ENCODE results near the gene CCDC9B.

The CCDC9B gene

GRCh38 chr15:40331026-40331425 is 9.7 kb downstream of the CCDC9B start:
- no peak for DNase-seq (ENCODE audit: low read depth in 2 of 2)

DNA sequence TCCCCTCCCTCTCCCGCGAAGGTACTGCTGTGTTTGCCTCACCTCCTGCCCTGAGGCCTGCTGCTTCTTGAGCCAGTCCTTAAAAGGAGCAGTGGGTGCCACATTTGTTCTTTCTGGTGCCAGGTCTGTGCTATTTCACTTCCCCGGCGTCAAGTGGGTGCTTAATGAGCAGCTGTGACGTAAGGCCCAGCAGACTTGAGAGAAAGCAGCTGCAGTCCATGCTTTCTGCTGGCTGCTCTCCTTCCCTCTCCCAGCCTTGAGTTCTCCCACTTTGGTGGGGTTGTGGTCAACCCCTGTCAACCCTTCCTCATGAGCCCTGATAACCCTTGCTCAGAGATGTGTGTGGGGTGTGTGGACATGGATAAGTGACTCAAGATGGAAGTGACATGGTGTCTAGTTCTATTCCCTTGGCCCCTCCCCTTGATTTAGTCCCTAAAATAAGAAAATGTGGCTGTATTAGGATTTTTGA is 10.3 kb downstream of the CCDC9B start:
- DNase-seq (ENCODE audit: low read depth in 2 of 2), result no peak

DNA sequence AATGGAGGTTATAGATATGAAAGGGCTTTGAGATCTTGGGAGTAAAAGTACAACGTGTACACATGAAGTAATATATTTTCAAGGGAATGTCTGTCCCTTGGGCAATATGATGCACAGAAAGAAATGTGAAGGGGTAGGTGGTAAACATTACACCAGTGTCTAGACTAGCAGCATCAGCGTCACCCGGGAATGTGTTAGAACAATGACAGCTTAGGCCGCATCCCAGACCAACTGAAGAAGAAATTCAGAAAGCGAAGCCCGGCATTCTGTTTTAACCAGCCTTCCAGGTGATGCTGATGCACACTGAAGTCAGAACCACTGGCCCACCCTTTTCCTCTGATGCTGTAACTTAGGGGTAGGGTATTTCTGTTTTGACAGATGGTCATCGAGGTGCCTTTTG is 10.9 kb downstream of the CCDC9B start:
- DNase-seq (ENCODE audit: low read depth in 2 of 2), result no peak

DNA sequence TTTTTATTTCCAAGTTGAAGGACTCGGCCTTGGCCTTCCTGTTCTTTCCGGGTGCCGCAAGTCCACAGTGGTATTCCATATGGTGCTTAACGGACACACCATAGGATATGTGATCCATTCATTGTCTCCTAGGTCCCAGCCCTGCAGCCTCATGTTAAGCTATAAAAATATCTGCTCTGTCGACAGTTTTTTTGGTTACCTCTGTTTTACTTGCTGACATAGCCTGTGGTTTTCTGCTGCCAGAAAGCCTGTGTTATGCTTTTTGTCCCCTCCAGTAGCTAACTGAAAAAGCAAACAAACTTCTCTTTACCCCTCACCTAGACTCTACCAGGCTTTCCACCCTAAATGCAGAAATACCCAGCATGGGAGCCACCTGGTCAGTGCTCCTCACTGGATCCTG is 12.0 kb downstream of the CCDC9B start:
- DNase-seq (ENCODE audit: low read depth in 2 of 2), result no peak

GRCh38 chr15:40328176-40328575 is 12.6 kb downstream of the CCDC9B start:
- DNase-seq (ENCODE audit: low read depth in 2 of 2), result no peak

- no peak for DNase-seq (ENCODE audit: low read depth in 2 of 2)
Measured at GRCh38 chr15:40327457-40327856, 13.3 kb downstream of the CCDC9B start.

DNA sequence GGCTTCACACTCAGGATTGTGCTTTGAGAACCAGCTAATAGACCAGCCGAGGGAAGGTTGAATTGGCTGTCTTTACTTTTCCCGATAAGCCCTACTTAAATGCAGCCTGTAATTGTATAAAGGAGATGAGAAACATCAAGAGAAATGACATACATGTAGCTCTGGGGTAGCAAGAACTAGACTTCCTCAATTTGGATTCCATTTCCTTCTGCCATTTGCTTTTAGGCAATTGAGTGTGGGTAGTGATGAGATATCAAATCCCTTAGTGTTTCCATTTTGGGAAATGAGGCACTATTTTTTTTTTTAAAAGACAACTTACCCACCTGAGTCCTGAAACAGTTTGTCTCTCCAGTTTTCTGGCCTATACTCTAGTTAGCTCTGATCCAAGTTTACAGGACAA is 15.0 kb downstream of the CCDC9B start:
- no peak for DNase-seq (ENCODE audit: low read depth in 2 of 2)

- DNase-seq (ENCODE audit: low read depth in 2 of 2), result no peak
Measured at GRCh38 chr15:40325188-40325587, 15.6 kb downstream of the CCDC9B start.

GRCh38 chr15:40323953-40324937 is 16.5 kb downstream of the CCDC9B start:
- peak in 1 of 2 donors; percentile 31 for DNase-seq (ENCODE audit: low read depth in 2 of 2)

GRCh38 chr15:40323239-40323952 is 17.3 kb downstream of the CCDC9B start, which contains the start of gene INAFM2:
TSS of gene INAFM2 (plus strand) at chr15:40323692. CDS start at chr15:40324056, 364 bp downstream.
- peak; percentile 83 to 89 for DNase-seq (ENCODE audit: low read depth in 2 of 2)

GRCh38 chr15:40322531-40323238 is 18.1 kb downstream of the CCDC9B start:
- DNase-seq (ENCODE audit: low read depth in 2 of 2), result no peak

DNA sequence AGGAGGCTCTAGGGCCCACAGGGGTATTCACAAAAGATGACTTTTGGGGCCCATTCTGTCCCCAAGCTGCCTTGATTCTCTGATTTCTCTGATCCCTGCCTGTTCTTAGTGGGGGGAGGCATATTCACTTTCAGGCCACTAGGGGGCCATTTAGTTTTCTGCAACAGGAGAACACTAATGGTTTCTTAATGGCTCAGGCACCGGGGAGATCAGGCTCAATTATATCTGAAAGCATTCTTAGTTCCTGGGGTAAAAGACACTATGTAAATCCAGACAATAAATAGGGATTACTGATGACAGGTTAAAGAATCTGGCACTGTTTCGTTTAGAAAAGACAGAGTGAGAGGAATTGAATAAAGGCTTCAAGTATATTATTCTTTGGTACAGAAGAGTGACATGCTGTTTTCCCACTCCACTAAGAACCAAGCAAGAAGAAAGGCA is 19.8 kb downstream of the CCDC9B start:
- DNase-seq (ENCODE audit: low read depth in 2 of 2), result peak in 1 of 2 donors; percentile 51

DNA sequence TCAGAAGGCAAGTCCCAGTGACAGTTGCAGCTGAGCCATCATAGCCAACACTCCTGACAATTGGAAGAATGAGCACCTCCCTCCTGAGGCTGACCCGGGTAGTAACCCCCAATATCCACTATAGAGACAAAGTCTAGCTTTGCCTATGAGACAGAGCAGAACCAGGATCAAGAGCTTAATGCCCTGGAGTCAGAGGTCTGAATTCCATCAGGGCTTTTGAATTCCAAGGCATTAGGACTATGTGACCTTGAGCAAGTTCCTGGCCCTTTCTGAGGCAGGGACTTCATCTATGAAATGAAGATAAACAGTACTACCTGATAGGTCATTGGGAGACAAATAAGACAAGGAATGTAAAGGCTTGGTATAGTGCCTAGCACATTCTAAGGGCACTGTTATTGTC is 20.3 kb downstream of the CCDC9B start:
- no peak for DNase-seq (ENCODE audit: low read depth in 2 of 2)

GRCh38 chr15:40317580-40317979 is 23.2 kb downstream of the CCDC9B start:
- DNase-seq (ENCODE audit: low read depth in 2 of 2), result no peak

- no peak for DNase-seq (ENCODE audit: low read depth in 2 of 2)
Measured at GRCh38 chr15:40316931-40317330, 23.8 kb downstream of the CCDC9B start.

GRCh38 chr15:40314723-40315276 is 25.9 kb downstream of the CCDC9B start:
- DNase-seq (ENCODE audit: low read depth in 2 of 2), result no peak

GRCh38 chr15:40313531-40314398 is 27.0 kb downstream of the CCDC9B start:
- no peak for DNase-seq (ENCODE audit: low read depth in 2 of 2)

DNA sequence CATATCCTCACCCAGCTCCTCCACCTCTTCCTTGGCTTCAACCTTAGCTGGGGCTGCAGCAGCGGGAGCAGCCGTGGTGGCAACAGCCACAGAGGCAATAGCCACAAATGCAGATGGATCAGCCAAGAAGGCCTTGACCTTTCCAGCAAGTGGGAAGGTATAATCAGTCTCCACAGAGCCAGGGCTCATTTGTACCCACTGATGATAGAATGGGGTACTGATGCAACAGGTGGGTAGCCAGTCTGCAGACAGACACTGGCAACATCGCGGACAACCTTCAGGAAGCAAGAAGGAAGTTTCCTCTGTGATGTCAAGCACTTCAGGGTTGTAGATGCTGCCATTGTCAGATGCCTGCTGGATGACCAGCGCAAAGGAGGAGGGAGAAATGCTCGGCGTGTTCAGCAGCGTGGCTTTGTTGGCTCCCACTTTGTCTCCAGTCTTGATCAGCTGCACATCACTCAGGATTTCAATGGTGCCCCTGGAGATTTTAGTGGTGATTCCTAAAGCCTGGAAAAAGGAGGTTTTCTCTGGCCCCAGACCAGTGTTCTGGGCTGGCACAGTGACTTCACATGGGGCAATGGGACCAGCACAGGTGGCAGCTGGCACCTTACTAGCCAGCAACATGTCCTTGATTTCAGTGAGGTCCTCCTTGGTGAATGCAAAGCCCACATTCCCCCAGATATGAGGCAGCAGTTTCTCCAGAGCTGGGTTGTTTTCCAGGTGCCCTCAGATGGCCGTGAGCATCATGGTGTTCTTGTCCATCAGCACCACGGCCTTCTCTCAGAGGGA is 28.2 kb downstream of the CCDC9B start:
- DNase-seq (ENCODE audit: low read depth in 2 of 2), result no peak

GRCh38 chr15:40310993-40311392 is 29.7 kb downstream of the CCDC9B start:
- DNase-seq (ENCODE audit: low read depth in 2 of 2), result no peak
